Measurements from ENCODE around the gene ETS2.
A peak's percentile ranks its signal among the peaks of the same experiment; 100 is the strongest.

GRCh38 chr21:38787461-38788274 is 18.1 kb upstream of the ETS2 start:
- peak; percentile 62; the same call in 1 of the 2 replicates for TF ChIP-seq POLR2AphosphoS5 (IDR thresholded peaks at IDR 0.05; ENCODE audit: low read depth, low read length)
- no peak for TF ChIP-seq REST (IDR thresholded peaks at IDR 0.05; ENCODE audit: insufficient read depth in 1 of 2, low read depth in 2 of 2, low read length in 1 of 2)
- no peak for TF ChIP-seq CTCF (IDR thresholded peaks at IDR 0.05)
- TF ChIP-seq SIN3A (IDR thresholded peaks at IDR 0.05; ENCODE audit: borderline replicate concordance, insufficient read depth, low read depth, low read length) = no peak
- peak; percentile 91 for TF ChIP-seq TCF7L2 (IDR thresholded peaks at IDR 0.05; ENCODE audit: low read depth, low read length)
